ENCODE results near the gene KCNF1. TPM values are rescaled to one million over a fixed set of nuclear protein-coding genes. Genes with fewer than 3 reads are reported as not detected.

The KCNF1 gene
- total RNA-seq, 1 experiment from 2014 or later, result 3.2 TPM

- H3K27me3 ChIP-seq (ENCODE audit: insufficient read depth, low read length), result no peaks in the 10 kb centered on the region; the same call in 1 of the 2 replicates
- no peak overlapping the region for H4K5ac ChIP-seq (ENCODE audit: insufficient read length, low read depth, low read length)
- H3K79me1 ChIP-seq (ENCODE audit: insufficient read depth, low read depth, low read length, poor library complexity, severe bottlenecking), result no peaks in the 10 kb centered on the region
- H3K27ac ChIP-seq (ENCODE audit: insufficient read length, low read depth, low read length), result no peak overlapping the region
- H2BK20ac ChIP-seq (ENCODE audit: low read depth, low read length, poor library complexity, severe bottlenecking), result no peak overlapping the region
- H3K4me1 Mint-ChIP-seq, result peaks cover 24 to 34% of the 10 kb centered on the region in 2 experiments
- WGBS (ENCODE audit: extremely low coverage, insufficient read length, low lambda C conversion rate), result no CpG with 5 or more reads among the region's 9 CpGs
- no peak overlapping the region for H2BK12ac ChIP-seq (ENCODE audit: insufficient read length, low read depth, low read length)
- no peak overlapping the region for H3K23ac ChIP-seq (ENCODE audit: insufficient read length, low read depth, low read length)
- H3K4me3 Mint-ChIP-seq, result no peak overlapping the region
- no peaks in the 10 kb centered on the region for H3K79me2 ChIP-seq (ENCODE audit: insufficient read depth, low read length)
- no peak overlapping the region for H3K4ac ChIP-seq (ENCODE audit: low read depth, low read length)
- H2BK15ac ChIP-seq (ENCODE audit: low read depth, low read length), result no peak overlapping the region
- H2AK5ac ChIP-seq (ENCODE audit: insufficient read length, low read length), result no peak overlapping the region
- H3K56ac ChIP-seq (ENCODE audit: insufficient read length, low read depth, low read length), result no peak overlapping the region
- peaks cover 12% of the 10 kb centered on the region; the same call in 1 of the 2 replicates for H3K4me1 ChIP-seq (ENCODE audit: insufficient read depth, low read length)
- TF ChIP-seq, protein P1, sequence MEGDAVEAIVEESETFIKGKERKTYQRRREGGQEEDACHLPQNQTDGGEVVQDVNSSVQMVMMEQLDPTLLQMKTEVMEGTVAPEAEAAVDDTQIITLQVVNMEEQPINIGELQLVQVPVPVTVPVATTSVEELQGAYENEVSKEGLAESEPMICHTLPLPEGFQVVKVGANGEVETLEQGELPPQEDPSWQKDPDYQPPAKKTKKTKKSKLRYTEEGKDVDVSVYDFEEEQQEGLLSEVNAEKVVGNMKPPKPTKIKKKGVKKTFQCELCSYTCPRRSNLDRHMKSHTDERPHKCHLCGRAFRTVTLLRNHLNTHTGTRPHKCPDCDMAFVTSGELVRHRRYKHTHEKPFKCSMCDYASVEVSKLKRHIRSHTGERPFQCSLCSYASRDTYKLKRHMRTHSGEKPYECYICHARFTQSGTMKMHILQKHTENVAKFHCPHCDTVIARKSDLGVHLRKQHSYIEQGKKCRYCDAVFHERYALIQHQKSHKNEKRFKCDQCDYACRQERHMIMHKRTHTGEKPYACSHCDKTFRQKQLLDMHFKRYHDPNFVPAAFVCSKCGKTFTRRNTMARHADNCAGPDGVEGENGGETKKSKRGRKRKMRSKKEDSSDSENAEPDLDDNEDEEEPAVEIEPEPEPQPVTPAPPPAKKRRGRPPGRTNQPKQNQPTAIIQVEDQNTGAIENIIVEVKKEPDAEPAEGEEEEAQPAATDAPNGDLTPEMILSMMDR (conservative IDR thresholded peaks at IDR 0.05), result no peak
- peak overlapping the region in 1 of 3 experiments; percentile 28; a peak in 1 of 7 replicates for H3K27ac Mint-ChIP-seq
- H3K36me3 Mint-ChIP-seq (ENCODE audit: insufficient read depth in 1 of 3, low read depth in 3 of 3), result no peaks in the 10 kb centered on the region; a peak in 1 of 7 replicates
- no peak overlapping the region for H3K9ac ChIP-seq (ENCODE audit: extremely low read depth, insufficient read length, low read length)
- H2AFZ ChIP-seq (ENCODE audit: low read length), result no peak overlapping the region
- H3K14ac ChIP-seq (ENCODE audit: insufficient read depth, low read length), result no peak overlapping the region
- no peak for DNase-seq
- peaks cover 0 to 3% of the 10 kb centered on the region in 2 experiments; a peak in 1 of 5 replicates for H3K9me3 Mint-ChIP-seq
- H2BK120ac ChIP-seq (ENCODE audit: low read depth, low read length, poor library complexity, severe bottlenecking), result no peak overlapping the region
- no peak overlapping the region for H4K91ac ChIP-seq (ENCODE audit: insufficient read length, low read depth, low read length)
- H3K4me2 ChIP-seq (ENCODE audit: insufficient read depth, insufficient read length, low read length), result no peak overlapping the region
- H4K8ac ChIP-seq (replicated peaks; ENCODE audit: insufficient read length, low read depth, low read length), result no peak overlapping the region
- H3K23me2 ChIP-seq (ENCODE audit: insufficient read length, low read depth, low read length, poor library complexity, severe bottlenecking), result no peaks in the 10 kb centered on the region
- no peak overlapping the region for H2BK5ac ChIP-seq (ENCODE audit: insufficient read length, low read length)
- no peaks in the 10 kb centered on the region for H3K9me3 ChIP-seq (ENCODE audit: control insufficient read depth, low read depth, low read length)
- no peaks in the 10 kb centered on the region; the same call in 1 of the 2 replicates for H3K27me3 Mint-ChIP-seq (ENCODE audit: low read depth)
- H3K18ac ChIP-seq (ENCODE audit: insufficient read length, low read depth, low read length), result no peak overlapping the region
- peaks cover 3% of the 10 kb centered on the region for H4K20me1 ChIP-seq (ENCODE audit: control insufficient read depth, insufficient read depth, insufficient read length)
- no peak overlapping the region for H3T11ph ChIP-seq (ENCODE audit: low read length)
Measured at GRCh38 chr2:10879159-10879558, 32.6 kb upstream of the KCNF1 start.

Measured in H9 (cell line).